HepG2 (cell line): ENCODE data around the gene TICAM2. TPM values are rescaled to one million over a fixed set of nuclear protein-coding genes. Genes with fewer than 3 reads are reported as not detected.

Experiments
- ATAC-seq: fragments of 200-7000 bp; cut with Tn5 transposase; 3 replicates; pipeline ENCODE4 v1.9.1; 2020; ENCODE audit warnings: mild to moderate bottlenecking, moderate library complexity
- BruUV-seq: library from RNA; stranded (reverse); fragments of 400-500 nt; replicated peaks from 2 replicates; lab custom pipeline; 2021; lab: Mats Ljungman, UMichigan
- CTCF ChIA-PET: fragments of 300-600 bp; formaldehyde crosslinking; extraction: SDS; loops from one replicate; lab custom pipeline; 2021; ENCODE audit warnings: low total read pairs, inconsistent platforms, low intra/inter-chr PET ratio; lab: Yijun Ruan, JAX
- POLR2A ChIA-PET: fragments of 350-600 bp; sonication (Branson Sonifier 250); formaldehyde crosslinking; loops from one replicate; lab custom pipeline; 2020; ENCODE audit warnings: antibody characterized with exemption, inconsistent platforms; lab: Yijun Ruan, JAX
- DNase-seq: peaks from one replicate; pipeline ENCODE4 v3.0.0-alpha.2; 2015; ENCODE audit warnings: low spot score
- FAIRE-seq: peaks from 3 replicates; lab custom pipeline; 2011; peaks lifted over from hg19 to GRCh38; lab: Jason Lieb, UNC
- H2AFZ ChIP-seq: one replicate; pipeline ENCODE4 v1.6.1; 2011; ENCODE audit warnings: low read length, inconsistent platforms
- H3K27ac ChIP-seq: fragments of 300-600 bp; 3 replicates; pipeline ENCODE4 v1.8.0; 2011; ENCODE audit warnings: mixed run types, mild to moderate bottlenecking, mixed read lengths, low read length, inconsistent platforms; ENCODE audit not compliant: insufficient read depth; ENCODE audit errors: extremely low read length
- H3K27me3 ChIP-seq, 2 experiments: fragments of 200-600 bp in 1 of 2; 2 replicates in 1 of 2; 3 replicates in 1 of 2; pipeline versions ENCODE4 v1.6.0 to v1.8.0; 2011; ENCODE audit warnings: low read length in 2 of 2, mild to moderate bottlenecking in 2 of 2, moderate library complexity in 2 of 2, inconsistent platforms in 1 of 2; ENCODE audit not compliant: insufficient read depth in 2 of 2, control insufficient read depth in 1 of 2
- H3K36me3 ChIP-seq, 2 experiments: fragments of 200-600 bp in 1 of 2; replicated peaks in 1 of 2; 2 replicates in 1 of 2; 3 replicates in 1 of 2; pipeline versions ENCODE4 v1.5.1 to v1.8.0; 2011; ENCODE audit warnings: low read length in 2 of 2, inconsistent platforms in 1 of 2; ENCODE audit not compliant: insufficient read depth in 2 of 2, control insufficient read depth in 1 of 2
- H3K4me1 ChIP-seq: 2 replicates; pipeline ENCODE4 v1.5.1; 2012; ENCODE audit warnings: low read length, inconsistent platforms; ENCODE audit not compliant: insufficient read depth
- H3K4me2 ChIP-seq: 2 replicates; pipeline ENCODE4 v1.6.0; 2011; ENCODE audit warnings: low read depth, low read length, inconsistent platforms
- H3K4me3 ChIP-seq, 3 experiments: fragments of 200-600 bp in 1 of 3; sonication (generic), shearing (Covaris generic) in 1 of 3; replicated peaks in 1 of 3; 2 replicates each; pipeline ENCODE4 v1.5.1; 2011 to 2016; ENCODE audit warnings: low read length in 3 of 3, inconsistent platforms in 2 of 3, low read depth in 2 of 3, mild to moderate bottlenecking in 2 of 3, control low read depth in 1 of 3, mixed read lengths in 1 of 3; ENCODE audit not compliant: insufficient read depth in 1 of 3
- H3K79me2 ChIP-seq: one replicate; pipeline ENCODE4 v1.6.1; 2011; ENCODE audit warnings: low read length, inconsistent platforms; ENCODE audit not compliant: insufficient read depth
- H3K9ac ChIP-seq: 2 replicates; pipeline ENCODE4 v1.6.0; 2011; ENCODE audit warnings: mild to moderate bottlenecking, low read depth, low read length, inconsistent platforms; ENCODE audit not compliant: insufficient read depth
- H3K9me3 ChIP-seq: 2 replicates; pipeline ENCODE4 v1.5.1; 2012; ENCODE audit warnings: mild to moderate bottlenecking, low read length
- H4K20me1 ChIP-seq: 2 replicates; pipeline ENCODE4 v1.6.0; 2011; ENCODE audit warnings: inconsistent platforms, mild to moderate bottlenecking, low read length, moderate library complexity; ENCODE audit not compliant: insufficient read depth
- KAT7 ChIP-seq: IDR thresholded peaks from 2 replicates; pipeline ENCODE4 v1.6.1; 2018; ENCODE audit warnings: borderline replicate concordance, missing compliant biosample characterization
- SKI ChIP-seq: fragments of 450-650 bp; IDR thresholded peaks from one replicate; pipeline ENCODE4 v1.6.1; 2018; ENCODE audit warnings: mild to moderate bottlenecking; ENCODE audit not compliant: partially characterized antibody
- SMAD3 ChIP-seq: sonication (generic); formaldehyde crosslinking; IDR thresholded peaks from 2 replicates; pipeline ENCODE4 v1.4.0; 2020; ENCODE audit warnings: missing genetic modification reagents
- ZNF549 ChIP-seq: sonication (generic); formaldehyde crosslinking; IDR thresholded peaks from 2 replicates; pipeline ENCODE4 v1.5.0; 2020; ENCODE audit warnings: missing genetic modification reagents
- ZSCAN12 ChIP-seq: sonication (generic); formaldehyde crosslinking; IDR thresholded peaks from 2 replicates; pipeline ENCODE4 v1.9.0; 2021; ENCODE audit warnings: mild to moderate bottlenecking, missing genetic modification reagents
- WGBS: methylation state at CpG from one replicate; pipeline ENCODE4 v1.1.6; 2017; ENCODE audit warnings: low lambda C conversion rate; 5-methylcytosine and 5-hydroxymethylcytosine counted together
- in situ Hi-C: cut with HindIII; loops from 2 replicates; pipeline ENCODE4 v1.10.0; 2017; ENCODE audit warnings: low pct_unique_long_range_greater_than_20kb; ENCODE audit not compliant: extremely low pct_ligation_motif_present
- intact Hi-C: fragments of 100-400 bp; cut with micrococcal nuclease; formaldehyde crosslinking; loops from one replicate; pipeline ENCODE4 v1.10.0; 2022; ENCODE audit not compliant: unreplicated experiment
- polyA plus RNA-seq, 8 experiments: library from polyadenylated mRNA; depleted of rRNA in 3 of 8; stranded (reverse) in 7 of 8; unstranded in 1 of 8; fragments of >200 nt; fragmentation: Illumina TruSeq in 4 of 8; extraction: Trizol in 4 of 8; gene quantifications; 2 replicates each; pipeline versions ENCODE4 v1.2.1 to v1.2.3, GENCODE V29; 2011 to 2016; ENCODE audit warnings: low read depth in 4 of 8, missing spikeins in 1 of 8, mixed read lengths in 1 of 8; ENCODE audit not compliant: insufficient read depth in 1 of 8
- total RNA-seq, 5 experiments: library from RNA; depleted of rRNA; stranded (reverse); fragments of >200 nt; fragmentation: Illumina TruSeq; extraction: Trizol; gene quantifications; 2 replicates each; pipeline ENCODE4 v1.2.3, GENCODE V29; 2016; ENCODE audit warnings: low read depth in 1 of 5
- TF ChIP-seq, protein P1 (sequence below): sonication (generic); formaldehyde crosslinking; IDR thresholded peaks from 2 replicates; pipeline ENCODE4 v1.4.0; 2020; ENCODE audit warnings: missing genetic modification reagents
- TF ChIP-seq, protein P2 (sequence below): sonication (generic); formaldehyde crosslinking; IDR thresholded peaks from 2 replicates; pipeline ENCODE4 v1.8.1; 2023; ENCODE audit warnings: mild to moderate bottlenecking, missing genetic modification reagents

TICAM2 gene
- total and polyA plus RNA-seq, 2 of the 13 experiments (the other 11 are each of a cell fraction or from before 2014, with no cell fraction given), result 0.04 TPM; not detected in 1

DNA sequence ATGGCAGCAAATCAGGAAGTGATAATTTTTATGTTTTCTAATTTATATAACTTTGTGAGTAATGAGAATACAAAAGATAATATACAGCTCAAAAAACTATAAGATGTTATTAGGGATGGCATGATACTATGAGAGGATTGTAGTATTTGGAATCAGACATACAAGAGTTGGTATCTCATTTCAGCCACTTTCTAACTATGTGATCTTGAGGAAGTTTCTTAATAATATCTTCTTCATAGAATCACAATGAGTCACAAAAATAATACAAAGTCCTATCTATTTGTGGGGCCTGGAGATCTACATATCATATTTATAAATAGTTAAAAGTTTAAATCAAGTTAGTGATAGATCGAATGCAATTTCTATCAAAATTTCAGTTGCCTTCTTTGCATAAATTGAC, 47.3 kb upstream of the TICAM2 start:
- ATAC-seq, result no peak
- intact Hi-C loops, result no loop called here

More for the DNA sequence above, 47.3 kb upstream of the TICAM2 start:
- ChIA-PET POLR2A (no interaction called here), CTCF (no interaction called here)
- H3K9ac ChIP-seq, result no peak overlapping the region
- TF ChIP-seq ZNF549 (no peak), SMAD3 (CRISPR knock-in tag) (no peak), ZSCAN12 (CRISPR knock-in tag) (no peak), KAT7 (CRISPR knock-in tag) (no peak), SKI (no peak)
- TF ChIP-seq, protein P1, sequence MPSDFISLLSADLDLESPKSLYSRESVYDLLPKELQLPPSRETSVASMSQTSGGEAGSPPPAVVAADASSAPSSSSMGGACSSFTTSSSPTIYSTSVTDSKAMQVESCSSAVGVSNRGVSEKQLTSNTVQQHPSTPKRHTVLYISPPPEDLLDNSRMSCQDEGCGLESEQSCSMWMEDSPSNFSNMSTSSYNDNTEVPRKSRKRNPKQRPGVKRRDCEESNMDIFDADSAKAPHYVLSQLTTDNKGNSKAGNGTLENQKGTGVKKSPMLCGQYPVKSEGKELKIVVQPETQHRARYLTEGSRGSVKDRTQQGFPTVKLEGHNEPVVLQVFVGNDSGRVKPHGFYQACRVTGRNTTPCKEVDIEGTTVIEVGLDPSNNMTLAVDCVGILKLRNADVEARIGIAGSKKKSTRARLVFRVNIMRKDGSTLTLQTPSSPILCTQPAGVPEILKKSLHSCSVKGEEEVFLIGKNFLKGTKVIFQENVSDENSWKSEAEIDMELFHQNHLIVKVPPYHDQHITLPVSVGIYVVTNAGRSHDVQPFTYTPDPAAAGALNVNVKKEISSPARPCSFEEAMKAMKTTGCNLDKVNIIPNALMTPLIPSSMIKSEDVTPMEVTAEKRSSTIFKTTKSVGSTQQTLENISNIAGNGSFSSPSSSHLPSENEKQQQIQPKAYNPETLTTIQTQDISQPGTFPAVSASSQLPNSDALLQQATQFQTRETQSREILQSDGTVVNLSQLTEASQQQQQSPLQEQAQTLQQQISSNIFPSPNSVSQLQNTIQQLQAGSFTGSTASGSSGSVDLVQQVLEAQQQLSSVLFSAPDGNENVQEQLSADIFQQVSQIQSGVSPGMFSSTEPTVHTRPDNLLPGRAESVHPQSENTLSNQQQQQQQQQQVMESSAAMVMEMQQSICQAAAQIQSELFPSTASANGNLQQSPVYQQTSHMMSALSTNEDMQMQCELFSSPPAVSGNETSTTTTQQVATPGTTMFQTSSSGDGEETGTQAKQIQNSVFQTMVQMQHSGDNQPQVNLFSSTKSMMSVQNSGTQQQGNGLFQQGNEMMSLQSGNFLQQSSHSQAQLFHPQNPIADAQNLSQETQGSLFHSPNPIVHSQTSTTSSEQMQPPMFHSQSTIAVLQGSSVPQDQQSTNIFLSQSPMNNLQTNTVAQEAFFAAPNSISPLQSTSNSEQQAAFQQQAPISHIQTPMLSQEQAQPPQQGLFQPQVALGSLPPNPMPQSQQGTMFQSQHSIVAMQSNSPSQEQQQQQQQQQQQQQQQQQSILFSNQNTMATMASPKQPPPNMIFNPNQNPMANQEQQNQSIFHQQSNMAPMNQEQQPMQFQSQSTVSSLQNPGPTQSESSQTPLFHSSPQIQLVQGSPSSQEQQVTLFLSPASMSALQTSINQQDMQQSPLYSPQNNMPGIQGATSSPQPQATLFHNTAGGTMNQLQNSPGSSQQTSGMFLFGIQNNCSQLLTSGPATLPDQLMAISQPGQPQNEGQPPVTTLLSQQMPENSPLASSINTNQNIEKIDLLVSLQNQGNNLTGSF (CRISPR knock-in tag), result no peak
- TF ChIP-seq, protein P2, sequence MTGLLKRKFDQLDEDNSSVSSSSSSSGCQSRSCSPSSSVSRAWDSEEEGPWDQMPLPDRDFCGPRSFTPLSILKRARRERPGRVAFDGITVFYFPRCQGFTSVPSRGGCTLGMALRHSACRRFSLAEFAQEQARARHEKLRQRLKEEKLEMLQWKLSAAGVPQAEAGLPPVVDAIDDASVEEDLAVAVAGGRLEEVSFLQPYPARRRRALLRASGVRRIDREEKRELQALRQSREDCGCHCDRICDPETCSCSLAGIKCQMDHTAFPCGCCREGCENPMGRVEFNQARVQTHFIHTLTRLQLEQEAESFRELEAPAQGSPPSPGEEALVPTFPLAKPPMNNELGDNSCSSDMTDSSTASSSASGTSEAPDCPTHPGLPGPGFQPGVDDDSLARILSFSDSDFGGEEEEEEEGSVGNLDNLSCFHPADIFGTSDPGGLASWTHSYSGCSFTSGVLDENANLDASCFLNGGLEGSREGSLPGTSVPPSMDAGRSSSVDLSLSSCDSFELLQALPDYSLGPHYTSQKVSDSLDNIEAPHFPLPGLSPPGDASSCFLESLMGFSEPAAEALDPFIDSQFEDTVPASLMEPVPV (CRISPR knock-in tag), result no peak
- no peaks in the 10 kb centered on the region for H3K4me1 ChIP-seq
- H3K27ac ChIP-seq, result no peak overlapping the region
- in situ Hi-C loops, result no loop called here
- DNase-seq, result no peak
- no peak overlapping the region for H3K4me2 ChIP-seq
- H3K27me3 ChIP-seq, result peaks cover 0 to 4% of the 10 kb centered on the region in 2 experiments; a peak in 2 of 5 replicates
- H2AFZ ChIP-seq, result no peak overlapping the region
- 48% methylated on average over 1 of the region's 1 CpG for WGBS
- no peak for FAIRE-seq
- H3K79me2 ChIP-seq, result no peaks in the 10 kb centered on the region
- H4K20me1 ChIP-seq, result no peaks in the 10 kb centered on the region
- no peaks in the 10 kb centered on the region for H3K9me3 ChIP-seq
- no TSS peak for BruUV-seq
- H3K4me3 ChIP-seq, result no peak overlapping the region
- no peaks in the 10 kb centered on the region for H3K36me3 ChIP-seq
